Erythroblast (primary cell): ENCODE data around the gene NLGN4Y.

Experiments
- DNase-seq, 2 experiments: peaks; one replicate each; lab custom pipeline; 2025; lab: John Stamatoyannopoulos, UW
- GATA1 ChIP-seq: IDR thresholded peaks from 2 replicates; pipeline ENCODE4 v1.6.1; 2011; ENCODE audit warnings: low read depth, mild to moderate bottlenecking, control low read depth, low read length, moderate library complexity
- POLR2A ChIP-seq: IDR thresholded peaks from 2 replicates; pipeline ENCODE4 v1.6.1; 2011; ENCODE audit warnings: mild to moderate bottlenecking, low read length

NLGN4Y gene

DNA sequence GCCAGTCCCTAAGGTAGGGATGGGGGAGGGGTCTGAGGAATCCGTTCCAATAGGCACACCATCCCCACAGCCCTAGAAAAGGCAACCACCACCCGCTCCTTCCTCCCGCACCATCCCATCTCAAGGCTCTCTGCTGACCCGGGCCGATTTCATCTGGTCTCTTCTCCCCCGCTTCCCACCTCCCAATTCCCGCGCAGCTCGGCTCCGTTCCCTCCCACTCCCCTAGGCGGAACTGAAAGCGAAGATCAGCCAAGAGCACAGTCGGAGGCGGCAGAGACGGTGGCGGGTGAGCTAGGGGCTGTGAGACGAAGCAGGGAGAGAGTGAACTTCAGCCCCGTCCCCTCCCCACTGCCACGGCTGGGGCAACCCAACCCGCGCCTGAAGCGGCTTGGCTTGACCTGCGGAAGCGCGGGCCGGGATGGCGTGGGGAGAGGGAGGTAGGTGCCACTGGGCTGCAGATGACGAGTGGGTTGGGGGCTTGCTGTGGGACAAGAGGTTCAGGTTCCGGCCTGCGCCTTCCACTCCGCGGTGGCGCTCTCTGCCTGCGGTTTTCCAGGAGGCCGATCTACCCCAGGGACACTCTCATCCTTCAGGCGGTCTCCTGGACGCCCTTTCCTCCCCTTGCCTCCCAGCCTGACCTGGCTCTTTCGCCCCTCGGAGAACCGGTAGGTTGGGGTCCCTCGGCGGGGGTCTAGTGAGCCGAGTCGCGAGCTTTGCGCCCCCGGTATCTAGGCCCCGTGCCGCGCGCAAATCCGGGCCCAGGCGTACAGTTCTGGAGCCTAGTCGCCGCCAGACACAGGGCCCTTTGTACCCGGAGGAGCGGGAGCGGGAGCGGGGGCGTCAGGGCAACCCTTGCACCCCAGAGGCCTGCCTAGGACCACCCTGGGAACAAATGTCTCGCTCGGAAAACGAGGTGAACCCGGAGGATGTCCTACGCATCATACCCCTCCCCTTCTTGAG is at the start of gene NLGN4Y:
Gene NLGN4Y, plus strand, starts transcription at position 258 of the 960 bp plus-strand sequence. CDS start 97,591 bp downstream, outside the sequence.
- TF ChIP-seq POLR2A: no peak
- no peak for TF ChIP-seq GATA1
- no peak for DNase-seq

DNA sequence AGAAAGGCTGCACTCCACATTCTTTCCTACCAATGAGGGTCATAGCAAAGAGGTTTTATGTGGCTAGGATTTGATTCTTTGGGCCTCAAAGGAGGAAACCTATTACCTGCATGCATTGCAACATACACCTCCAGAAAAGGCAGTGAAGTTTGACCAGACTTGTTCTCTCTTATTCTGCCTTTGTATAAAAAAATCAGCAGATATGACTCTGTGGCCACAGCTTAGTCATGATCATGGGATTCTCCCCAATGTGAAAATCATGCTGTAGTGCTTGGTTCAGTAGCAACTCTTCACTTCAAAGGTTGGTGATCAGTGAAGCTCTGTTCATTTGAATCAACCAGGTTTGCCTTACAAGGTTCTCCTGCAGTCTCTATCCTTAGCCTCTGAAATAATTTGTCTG is 38.4 kb upstream of the NLGN4Y start:
- no peak for DNase-seq
- TF ChIP-seq POLR2A (no peak), GATA1 (no peak)

- no peak for TF ChIP-seq GATA1
- no peak for TF ChIP-seq POLR2A
- DNase-seq: no peak
These were observed 34.1 kb upstream of the NLGN4Y start for GRCh38 chrY:14490226-14490625.

- TF ChIP-seq GATA1 (no peak), POLR2A (no peak)
- no peak for DNase-seq
These were observed 26.3 kb upstream of the NLGN4Y start for GRCh38 chrY:14498071-14498470.

DNA sequence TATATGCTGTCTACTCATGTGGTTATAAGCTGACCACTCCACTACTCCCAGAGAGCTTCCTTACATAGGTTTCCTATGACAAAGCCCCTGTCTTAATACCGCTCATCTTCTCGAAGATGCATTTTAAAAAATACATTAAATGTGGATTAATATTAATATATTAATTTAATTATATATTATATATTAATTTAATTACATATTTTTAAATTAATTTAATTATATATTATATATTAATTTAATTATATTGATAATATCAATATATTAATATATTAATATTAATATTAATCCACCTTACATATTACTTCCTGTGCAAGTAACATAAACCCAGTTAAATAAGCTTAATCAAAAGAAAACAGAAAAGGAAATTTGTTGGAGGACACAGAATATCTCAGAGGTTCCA is 19.7 kb upstream of the NLGN4Y start:
- TF ChIP-seq GATA1 (no peak), POLR2A (no peak)
- no peak for DNase-seq

- TF ChIP-seq GATA1: no peak
- no peak for TF ChIP-seq POLR2A
These were observed 1.9 kb upstream of the NLGN4Y start for GRCh38 chrY:14522379-14522950.

DNA sequence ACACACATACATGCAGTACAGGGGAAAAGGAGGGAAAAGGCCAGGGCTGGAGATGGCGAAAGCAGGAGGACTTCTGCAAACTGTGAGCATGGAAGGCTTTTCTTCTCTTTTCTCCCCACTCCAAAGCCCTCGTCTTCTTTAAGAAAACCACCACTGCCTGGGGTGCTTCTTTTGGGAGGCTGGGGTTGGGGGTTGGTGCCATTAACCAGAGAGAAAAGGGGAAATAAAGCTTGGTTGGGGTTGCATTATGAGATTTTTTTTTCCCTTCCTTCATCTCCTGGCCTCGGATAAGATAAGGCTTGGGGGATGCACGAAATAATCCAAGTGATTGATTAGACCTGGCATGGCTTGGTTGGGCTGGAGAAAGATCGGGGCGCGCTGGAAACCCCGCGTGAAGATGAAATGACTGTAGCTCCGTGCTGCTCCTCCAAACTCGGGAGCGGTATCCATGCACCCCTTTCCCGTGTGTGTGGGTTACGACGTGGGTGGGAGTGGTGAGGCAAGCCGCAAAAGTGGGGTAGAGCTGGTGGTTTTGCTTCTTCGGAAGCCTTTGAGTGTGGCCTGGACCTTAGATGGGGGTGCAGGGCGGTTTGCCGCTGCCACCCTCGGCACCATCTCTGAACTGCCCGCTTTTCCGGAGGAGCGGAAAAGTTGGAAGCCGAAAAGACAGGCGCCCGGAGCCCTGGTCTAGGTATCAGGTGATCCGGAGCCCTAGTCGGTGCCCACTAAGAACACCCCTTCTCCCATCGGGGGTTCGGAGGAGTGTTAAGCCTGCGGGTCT is 648 bp upstream of the NLGN4Y start:
- DNase-seq: no peak
- TF ChIP-seq POLR2A: no peak
- TF ChIP-seq GATA1: no peak

More at GRCh38 chrY:14522379-14522950, 1.9 kb upstream of the NLGN4Y start:
- DNase-seq: no peak

- TF ChIP-seq POLR2A: no peak
- TF ChIP-seq GATA1: no peak
- DNase-seq: no peak
These were observed 986 bp downstream of the NLGN4Y start for GRCh38 chrY:14525315-14525714.

DNA sequence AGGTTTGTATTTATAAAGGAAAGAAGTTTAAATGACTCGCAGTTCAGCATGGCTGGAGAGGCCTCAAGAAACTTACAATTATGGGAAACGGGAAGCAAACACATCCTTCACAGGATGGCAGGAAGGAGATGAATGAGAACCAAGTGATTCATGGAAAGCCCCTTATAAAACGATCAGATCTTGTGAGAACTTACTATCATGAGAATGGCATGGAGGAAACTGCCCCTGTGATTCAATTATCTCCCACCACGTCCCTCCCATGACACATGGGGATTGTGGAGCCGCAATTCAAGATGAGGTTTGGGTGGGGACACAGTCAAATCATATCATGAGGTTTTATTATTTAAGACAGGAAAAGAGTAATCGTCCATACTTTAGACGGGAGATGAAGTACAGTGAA is 4.0 kb downstream of the NLGN4Y start:
- TF ChIP-seq GATA1: no peak
- TF ChIP-seq POLR2A: no peak
- DNase-seq: no peak

- TF ChIP-seq GATA1 (no peak), POLR2A (no peak)
- no peak for DNase-seq
These were observed 12.4 kb downstream of the NLGN4Y start for GRCh38 chrY:14536703-14537102.

GRCh38 chrY:14543506-14543905 is 19.2 kb downstream of the NLGN4Y start:
- DNase-seq: no peak
- no peak for TF ChIP-seq GATA1

GRCh38 chrY:14581294-14581693 is 57.0 kb downstream of the NLGN4Y start:
- TF ChIP-seq POLR2A (no peak), GATA1 (no peak)
- DNase-seq: no peak

DNA sequence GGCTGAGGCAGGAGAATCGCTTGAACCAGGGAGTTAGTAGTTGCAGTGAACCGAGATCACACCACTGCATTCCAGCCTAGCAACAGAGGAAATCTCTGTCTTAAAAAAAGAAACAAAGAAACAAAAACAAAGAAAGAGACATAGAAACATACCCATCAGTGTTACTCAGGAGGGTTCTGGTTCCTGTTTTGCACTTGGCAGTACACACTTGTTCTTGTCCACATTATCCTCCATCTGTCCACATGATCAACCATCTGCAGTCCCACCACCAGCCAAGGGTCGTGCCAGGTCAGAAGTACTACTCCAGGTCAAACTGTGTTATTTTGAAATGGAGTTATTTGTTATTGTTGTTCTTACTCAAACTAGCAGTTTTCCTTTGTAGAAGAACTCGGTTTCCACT is 62.4 kb downstream of the NLGN4Y start:
- DNase-seq: no peak
- TF ChIP-seq POLR2A: no peak
- TF ChIP-seq GATA1: no peak
